Thoracic aorta (tissue), 2 donors: Measurements from ENCODE around the gene PTPRN2. TPM values are rescaled to one million over a fixed set of nuclear protein-coding genes. Genes with fewer than 3 reads are reported as not detected.

ENCODE experiments used
- ATAC-seq: fragments of 150-250 bp; one replicate; pipeline ENCODE4 v1.8.0; 2017; ENCODE audit warnings: low read depth; ENCODE audit not compliant: insufficient number of reproducible peaks, low FRiP score
- DNase-seq: peaks from one replicate; pipeline ENCODE4 v3.0.0-alpha.2; 2020; ENCODE audit warnings: low spot score
- H3K27ac ChIP-seq, 2 donors: fragments of 200-600 bp; sonication (generic); 1 replicate in 1 of 2; 2 replicates in 1 of 2; pipeline ENCODE4 v1.5.1; 2016; ENCODE audit warnings: mild to moderate bottlenecking in 2 of 2, moderate library complexity in 2 of 2
- H3K27me3 ChIP-seq: fragments of 200-600 bp; sonication (generic); replicated peaks from 2 replicates; pipeline ENCODE4 v1.6.0; 2016; ENCODE audit warnings: mild to moderate bottlenecking; ENCODE audit not compliant: insufficient read depth
- H3K36me3 ChIP-seq: fragments of 200-600 bp; sonication (generic); one replicate; pipeline ENCODE4 v1.5.1; 2016
- H3K4me1 ChIP-seq, 2 donors: fragments of 200-600 bp; sonication (generic); 1 replicate in 1 of 2; 2 replicates in 1 of 2; pipeline versions ENCODE4 v1.5.1 to v1.6.0; 2016; ENCODE audit warnings: low read depth in 2 of 2, mild to moderate bottlenecking in 1 of 2; ENCODE audit not compliant: control insufficient read depth in 1 of 2
- H3K4me3 ChIP-seq: fragments of 200-600 bp; sonication (generic); 2 replicates; pipeline ENCODE4 v1.5.1; 2016; ENCODE audit warnings: mild to moderate bottlenecking
- H3K9me3 ChIP-seq: fragments of 200-600 bp; sonication (generic); 2 replicates; pipeline ENCODE4 v1.5.1; 2016
- CTCF ChIP-seq: fragments of 200-600 bp; sonication (generic); IDR thresholded peaks from one replicate; pipeline ENCODE4 v1.5.1; 2019; ENCODE audit warnings: antibody characterized with exemption
- total RNA-seq, 2 donors: library from RNA; depleted of rRNA; stranded (reverse); fragments of >200 nt; gene quantifications; one replicate each; pipeline versions ENCODE4 v1.1.0 to v1.2.3, GENCODE V29; 2016

The PTPRN2 gene
- total RNA-seq, 2 donors from 2014 or later, result 2.2 to 3.1 TPM

- no peak for TF ChIP-seq CTCF
- no peaks in the 10 kb centered on the region for H3K36me3 ChIP-seq
- no peak overlapping the region for H3K4me3 ChIP-seq
- no peaks in the 10 kb centered on the region for H3K9me3 ChIP-seq
- ATAC-seq (no peak), DNase-seq (no peak)
- H3K27ac ChIP-seq, result no peak overlapping the region
- H3K4me1 ChIP-seq, result no peaks in the 10 kb centered on the region
- H3K27me3 ChIP-seq, result no peaks in the 10 kb centered on the region
These were observed 49.3 kb downstream of the PTPRN2 start for GRCh38 chr7:158538156-158538946.

- DNase-seq (no peak), ATAC-seq (no peak)
- no peaks in the 10 kb centered on the region for H3K36me3 ChIP-seq
- no peak for TF ChIP-seq CTCF
- H3K9me3 ChIP-seq, result no peaks in the 10 kb centered on the region
- H3K4me1 ChIP-seq, result no peaks in the 10 kb centered on the region
- H3K27ac ChIP-seq, result no peak overlapping the region
- H3K4me3 ChIP-seq, result no peak overlapping the region
- no peaks in the 10 kb centered on the region for H3K27me3 ChIP-seq
These were observed 50.1 kb downstream of the PTPRN2 start for GRCh38 chr7:158537516-158537882.

GRCh38 chr7:158536871-158537515 is 50.6 kb downstream of the PTPRN2 start:
- Histone ChIP-seq H3K27ac (no peak overlapping the region), H3K4me1 (no peaks in the 10 kb centered on the region), H3K4me3 (no peak overlapping the region), H3K9me3 (no peaks in the 10 kb centered on the region), H3K27me3 (no peaks in the 10 kb centered on the region), H3K36me3 (no peaks in the 10 kb centered on the region)
- ATAC-seq (no peak), DNase-seq (no peak)
- TF ChIP-seq CTCF, result no peak

GRCh38 chr7:158535079-158535478 is 52.5 kb downstream of the PTPRN2 start:
- DNase-seq, result no peak
- H3K27me3 ChIP-seq, result no peaks in the 10 kb centered on the region

More at GRCh38 chr7:158535079-158535478, 52.5 kb downstream of the PTPRN2 start:
- no peak for TF ChIP-seq CTCF
- no peak for ATAC-seq
- Histone ChIP-seq H3K4me1 (no peaks in the 10 kb centered on the region), H3K36me3 (no peaks in the 10 kb centered on the region), H3K27ac (no peak overlapping the region), H3K4me3 (no peak overlapping the region), H3K9me3 (no peaks in the 10 kb centered on the region)
